Measurements from ENCODE around the gene RUVBL2.
"Not testable (repeated sequence)": the region's sequence is repeated elsewhere in the genome, so short reads cannot be mapped to it uniquely, and the experiment has no call there.

Gene RUVBL2

GRCh38 chr19:49050376-49051033, 56.8 kb downstream of the RUVBL2 start:
- DNase-seq: not testable (repeated sequence)

GRCh38 chr19:49056101-49056901, 62.6 kb downstream of the RUVBL2 start:
- no peak for DNase-seq

GRCh38 chr19:49056902-49057596, 63.4 kb downstream of the RUVBL2 start:
- DNase-seq: not testable (repeated sequence)

DNA sequence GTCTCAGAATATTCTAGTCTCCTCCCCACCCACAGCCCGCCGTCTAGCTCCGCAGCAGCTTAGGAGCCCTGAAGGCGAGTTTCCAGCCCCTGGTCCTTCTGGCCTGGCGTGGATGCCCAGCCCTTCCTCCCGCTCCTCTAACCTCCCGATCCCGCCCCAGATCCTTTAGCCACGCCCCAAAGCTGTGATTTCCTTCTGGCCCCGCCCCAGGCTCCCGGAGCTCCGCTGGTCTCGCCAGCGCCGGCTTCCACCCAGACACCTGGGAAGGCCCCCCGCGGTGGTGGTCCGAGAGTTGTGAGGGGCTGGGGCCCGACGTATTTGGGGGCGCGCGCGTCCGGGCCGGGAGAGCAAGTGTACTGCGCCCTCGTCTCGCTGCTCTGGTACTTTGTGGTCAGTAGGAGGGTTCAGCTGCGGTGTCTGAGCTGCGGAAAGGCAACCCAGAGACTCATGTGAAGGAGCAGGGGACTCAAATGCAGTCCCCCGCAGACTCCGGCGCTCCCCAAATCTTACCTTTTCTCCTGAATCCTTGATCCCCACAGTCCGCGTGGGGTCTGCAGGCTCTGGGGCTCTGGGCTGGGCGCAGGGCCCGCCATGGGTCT, 64.0 kb downstream of the RUVBL2 start, which contains the start of gene CGB7:
CGB7 (minus strand) TSS at position 114 of the 599 bp plus-strand sequence. CDS start 2,374 bp downstream, outside the sequence.
- peak; percentile 8 for DNase-seq

- DNase-seq: no peak
Measured at GRCh38 chr19:49058562-49058961, 64.9 kb downstream of the RUVBL2 start.

GRCh38 chr19:49059053-49059452, 65.4 kb downstream of the RUVBL2 start:
- DNase-seq: no peak

GRCh38 chr19:49061000-49061399, 67.3 kb downstream of the RUVBL2 start:
- DNase-seq: no peak

GRCh38 chr19:49061445-49061844, 67.8 kb downstream of the RUVBL2 start:
- no peak for DNase-seq

GRCh38 chr19:49064029-49064629, 70.4 kb downstream of the RUVBL2 start:
- DNase-seq: no peak

DNA sequence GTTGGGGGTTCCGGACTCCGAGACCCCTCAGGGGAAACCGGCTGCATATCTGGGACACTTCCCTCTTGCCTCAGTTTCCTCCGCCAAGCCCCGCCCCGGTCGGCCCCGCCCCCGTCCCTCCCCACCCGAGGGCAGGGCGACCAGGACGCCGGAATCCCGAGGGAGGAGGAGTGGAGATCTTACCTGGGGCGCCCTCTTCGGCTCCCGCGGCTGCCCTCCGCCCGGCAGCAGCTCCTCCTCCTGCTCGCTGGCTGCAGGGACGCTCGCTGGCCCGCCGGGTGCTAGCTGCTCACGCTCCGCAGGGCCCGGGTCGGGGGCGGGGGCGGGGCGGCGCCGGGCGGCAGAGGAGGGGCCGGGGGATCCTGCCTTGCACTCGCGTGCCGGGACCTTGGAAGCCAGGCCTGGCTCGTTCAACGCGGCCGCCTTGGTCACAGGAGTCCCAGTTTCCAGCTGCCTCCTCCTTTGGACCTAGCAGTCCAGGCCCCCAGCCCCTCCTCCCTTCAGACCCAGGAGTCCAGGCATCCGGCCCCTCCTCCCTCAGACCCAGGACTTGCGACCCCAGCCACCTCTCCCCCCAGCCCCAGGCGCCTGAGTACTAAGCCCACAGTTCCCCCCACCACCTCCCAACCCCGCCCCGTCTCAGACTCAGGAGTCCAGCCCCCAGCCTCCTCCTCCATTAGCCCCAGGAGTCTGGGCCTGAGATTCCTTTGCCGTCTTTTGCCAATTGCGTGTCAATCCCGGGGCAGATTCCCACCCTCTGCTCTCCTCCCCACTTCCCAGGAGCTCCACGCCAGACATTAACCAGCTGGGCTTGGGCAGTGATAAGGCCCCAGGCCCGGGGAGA, 71.3 kb downstream of the RUVBL2 start, which contains the start of gene NTF4:
NTF4 (minus strand) TSS at position 51 of the 844 bp plus-strand sequence. CDS start 2,821 bp downstream, outside the sequence.
- DNase-seq: no peak

All from NCI-H2029 treated with DMSO at 0.1 percent for 48 hours (cell line).